Trophoblast cell (in vitro differentiated cells and primary cell): ENCODE results near the gene MME. TPM values are rescaled to one million over a fixed set of nuclear protein-coding genes. Genes with fewer than 3 reads are reported as not detected.

Source experiments
- DNase-seq, 2 donors: peaks; one replicate each; pipeline ENCODE4 v3.0.0-alpha.2; 2016
- H2AFZ ChIP-seq: 2 replicates; pipeline ENCODE4 v1.6.1; 2013; ENCODE audit warnings: low read length, moderate library complexity, mild to moderate bottlenecking; ENCODE audit not compliant: insufficient read depth, poor library complexity
- H2AK5ac ChIP-seq: 2 replicates; pipeline ENCODE4 v1.6.1; 2013; ENCODE audit warnings: mild to moderate bottlenecking, low read length
- H2BK120ac ChIP-seq: 2 replicates; pipeline ENCODE4 v1.6.1; 2013; ENCODE audit warnings: low read length, mild to moderate bottlenecking, moderate library complexity; ENCODE audit not compliant: insufficient read depth, poor library complexity
- H2BK12ac ChIP-seq: 2 replicates; pipeline ENCODE4 v1.6.1; 2013; ENCODE audit warnings: mild to moderate bottlenecking, low read length, moderate library complexity
- H2BK5ac ChIP-seq: 2 replicates; pipeline ENCODE4 v1.6.1; 2013; ENCODE audit warnings: low read length, low read depth, moderate library complexity, mild to moderate bottlenecking; ENCODE audit not compliant: poor library complexity
- H3K14ac ChIP-seq: 2 replicates; pipeline ENCODE4 v1.6.1; 2013; ENCODE audit warnings: mild to moderate bottlenecking, low read length
- H3K18ac ChIP-seq: 2 replicates; pipeline ENCODE4 v1.6.1; 2013; ENCODE audit warnings: mild to moderate bottlenecking, low read length
- H3K23ac ChIP-seq: 2 replicates; pipeline ENCODE4 v1.6.1; 2013; ENCODE audit warnings: low read length
- H3K27ac ChIP-seq: 2 replicates; pipeline ENCODE4 v1.5.1; 2013; ENCODE audit warnings: low read depth, mild to moderate bottlenecking, inconsistent platforms, low read length, moderate library complexity
- H3K27me3 ChIP-seq: 2 replicates; pipeline ENCODE4 v1.6.1; 2013; ENCODE audit warnings: inconsistent platforms, mild to moderate bottlenecking, low read length, moderate library complexity; ENCODE audit not compliant: insufficient read depth
- H3K36me3 ChIP-seq, 2 experiments: 1 replicate in 1 of 2; 2 replicates in 1 of 2; pipeline ENCODE4 v1.6.1; 2013; ENCODE audit warnings: low read length in 2 of 2, mild to moderate bottlenecking in 2 of 2, moderate library complexity in 1 of 2; ENCODE audit not compliant: insufficient read depth in 2 of 2, control insufficient read depth in 1 of 2
- H3K4ac ChIP-seq: 2 replicates; pipeline ENCODE4 v1.6.1; 2013; ENCODE audit warnings: low read depth, mild to moderate bottlenecking, low read length, moderate library complexity
- H3K4me1 ChIP-seq, 2 experiments: 1 replicate in 1 of 2; 2 replicates in 1 of 2; pipeline ENCODE4 v1.6.1; 2013; ENCODE audit warnings: low read length in 2 of 2, mild to moderate bottlenecking in 2 of 2, moderate library complexity in 1 of 2; ENCODE audit not compliant: insufficient read depth in 2 of 2, control insufficient read depth in 1 of 2
- H3K4me2 ChIP-seq: 2 replicates; pipeline ENCODE4 v1.6.1; 2013; ENCODE audit warnings: inconsistent platforms, mild to moderate bottlenecking, low read length, moderate library complexity
- H3K4me3 ChIP-seq: 2 replicates; pipeline ENCODE4 v1.5.1; 2013; ENCODE audit warnings: mild to moderate bottlenecking, low read depth, low read length, inconsistent platforms
- H3K79me1 ChIP-seq: one replicate; pipeline ENCODE4 v1.6.1; 2013; ENCODE audit warnings: low read length
- H3K79me2 ChIP-seq: 2 replicates; pipeline ENCODE4 v1.6.1; 2013; ENCODE audit warnings: low read length, mild to moderate bottlenecking; ENCODE audit not compliant: control insufficient read depth, insufficient read depth, poor library complexity
- H3K9ac ChIP-seq: 2 replicates; pipeline ENCODE4 v1.6.1; 2013; ENCODE audit warnings: mild to moderate bottlenecking, low read length
- H3K9me3 ChIP-seq: 2 replicates; pipeline ENCODE4 v1.6.1; 2013; ENCODE audit warnings: low read depth, mild to moderate bottlenecking, control low read depth, inconsistent platforms, low read length; ENCODE audit not compliant: insufficient read depth
- H4K12ac ChIP-seq: 2 replicates; pipeline ENCODE4 v1.6.1; 2013; ENCODE audit warnings: low read depth, mild to moderate bottlenecking, low read length, moderate library complexity
- H4K8ac ChIP-seq: 2 replicates; pipeline ENCODE4 v1.6.1; 2013; ENCODE audit warnings: low read depth, mild to moderate bottlenecking, low read length, moderate library complexity
- H4K91ac ChIP-seq: one replicate; pipeline ENCODE4 v1.6.1; 2013; ENCODE audit warnings: low read depth, mild to moderate bottlenecking, low read length, moderate library complexity
- WGBS: extraction: QIAGEN DNeasy Blood & Tissue Kit; methylation state at CpG from one replicate; pipeline ENCODE4 v1.1.7; 2013; ENCODE audit warnings: missing lambda C conversion rate; ENCODE audit not compliant: insufficient read length, insufficient coverage; ENCODE audit errors: extremely low coverage; 5-methylcytosine and 5-hydroxymethylcytosine counted together
- polyA plus RNA-seq: library from polyadenylated mRNA; stranded (reverse); fragments of 200-250 nt; gene quantifications from 2 replicates; pipeline ENCODE4 v1.2.3, GENCODE V29; 2013

Gene MME
- 50.0 and 50.8 TPM in 2 replicates for polyA plus RNA-seq

- H4K8ac ChIP-seq, result peak within 1 kb of the TSS; percentile 37
- no CpG with 5 or more reads among the region's 51 CpGs for WGBS
- no peak within 1 kb of the TSS for H2AK5ac ChIP-seq
- DNase-seq, result peak; percentile 35 to 68
- peak within 1 kb of the TSS; percentile 18 for H2BK12ac ChIP-seq
- peak within 1 kb of the TSS; percentile 86 for H2AFZ ChIP-seq
- peak within 1 kb of the TSS; percentile 17 for H3K9ac ChIP-seq
- peak within 1 kb of the TSS; percentile 8 for H3K18ac ChIP-seq
- no peak within 1 kb of the TSS for H3K23ac ChIP-seq
- no peak within 1 kb of the TSS for H3K4ac ChIP-seq
- H3K4me1 ChIP-seq, result peaks cover 2 to 5% of the 10 kb centered on the region in 2 experiments
- H3K14ac ChIP-seq, result no peak within 1 kb of the TSS
- H3K4me3 ChIP-seq, result peak within 1 kb of the TSS; percentile 76
- no peaks in the 10 kb centered on the region for H3K36me3 ChIP-seq
- H3K79me2 ChIP-seq, result peaks cover 2% of the 10 kb centered on the region
- no peak within 1 kb of the TSS for H3K27ac ChIP-seq
- peaks cover 7% of the 10 kb centered on the region for H3K79me1 ChIP-seq
- H3K9me3 ChIP-seq, result no peaks in the 10 kb centered on the region
- H3K27me3 ChIP-seq, result no peaks in the 10 kb centered on the region
- peak within 1 kb of the TSS; percentile 35 for H2BK120ac ChIP-seq
- H3K4me2 ChIP-seq, result peak within 1 kb of the TSS; percentile 86
- no peak within 1 kb of the TSS for H2BK5ac ChIP-seq
- H4K12ac ChIP-seq, result peak within 1 kb of the TSS; percentile 77
- peak within 1 kb of the TSS; percentile 77 for H4K91ac ChIP-seq
These were observed at the start of gene MME for GRCh38 chr3:155079746-155080487. TSS of gene MME (plus strand) at chr3:155080319. CDS start at chr3:155084168, 3,849 bp downstream.

- Histone ChIP-seq H2BK5ac (no peak overlapping the region), H4K91ac (no peak overlapping the region), H3K23ac (no peak overlapping the region), H3K4me1 (peaks cover 5 to 6% of the 10 kb centered on the region in 2 experiments), H3K4me2 (no peak overlapping the region), H4K12ac (no peak overlapping the region), H2BK120ac (no peak overlapping the region), H3K4ac (no peak overlapping the region), H2BK12ac (no peak overlapping the region), H3K9me3 (no peaks in the 10 kb centered on the region), H3K27ac (no peak overlapping the region), H2AK5ac (no peak overlapping the region), H3K4me3 (no peak overlapping the region), H3K79me2 (no peaks in the 10 kb centered on the region), H3K14ac (no peak overlapping the region), H3K9ac (no peak overlapping the region), H3K36me3 (no peaks in the 10 kb centered on the region), H2AFZ (no peak overlapping the region), H3K18ac (no peak overlapping the region), H3K27me3 (no peaks in the 10 kb centered on the region), H4K8ac (no peak overlapping the region), H3K79me1 (peaks cover 13% of the 10 kb centered on the region)
- DNase-seq, result peak in 1 of 2 donors; percentile 70
These were observed 48.9 kb upstream of the MME start for GRCh38 chr3:155031186-155031585.

GRCh38 chr3:155032918-155033317, 47.2 kb upstream of the MME start:
- peaks cover 8% of the 10 kb centered on the region for H3K79me1 ChIP-seq
- no peaks in the 10 kb centered on the region for H3K36me3 ChIP-seq
- H2BK120ac ChIP-seq, result no peak overlapping the region
- no peak overlapping the region for H2BK12ac ChIP-seq
- H2AFZ ChIP-seq, result no peak overlapping the region
- no peaks in the 10 kb centered on the region for H3K27me3 ChIP-seq
- no peak overlapping the region for H4K12ac ChIP-seq
- H2AK5ac ChIP-seq, result no peak overlapping the region
- no peak overlapping the region for H4K8ac ChIP-seq
- H3K9ac ChIP-seq, result no peak overlapping the region
- no peaks in the 10 kb centered on the region for H3K9me3 ChIP-seq
- no peak overlapping the region for H3K27ac ChIP-seq
- DNase-seq, result peak in 1 of 2 donors; percentile 25
- H3K4me2 ChIP-seq, result no peak overlapping the region
- H3K4ac ChIP-seq, result no peak overlapping the region
- no peak overlapping the region for H2BK5ac ChIP-seq
- H3K4me3 ChIP-seq, result no peak overlapping the region
- H3K14ac ChIP-seq, result no peak overlapping the region
- no peaks in the 10 kb centered on the region for H3K79me2 ChIP-seq
- H4K91ac ChIP-seq, result no peak overlapping the region
- H3K23ac ChIP-seq, result no peak overlapping the region
- peaks cover 2 to 6% of the 10 kb centered on the region in 2 experiments for H3K4me1 ChIP-seq
- no peak overlapping the region for H3K18ac ChIP-seq

- no peak overlapping the region for H3K9ac ChIP-seq
- H3K27me3 ChIP-seq, result no peaks in the 10 kb centered on the region
- H2AFZ ChIP-seq, result no peak overlapping the region
- H3K9me3 ChIP-seq, result no peaks in the 10 kb centered on the region
- H4K91ac ChIP-seq, result no peak overlapping the region
- no peak overlapping the region for H3K23ac ChIP-seq
- H3K79me1 ChIP-seq, result peaks cover 10% of the 10 kb centered on the region
- H3K4me2 ChIP-seq, result no peak overlapping the region
- no peak overlapping the region for H2BK120ac ChIP-seq
- no peaks in the 10 kb centered on the region for H3K79me2 ChIP-seq
- H3K14ac ChIP-seq, result no peak overlapping the region
- H2BK12ac ChIP-seq, result no peak overlapping the region
- H3K4me3 ChIP-seq, result no peak overlapping the region
- H4K12ac ChIP-seq, result no peak overlapping the region
- H3K36me3 ChIP-seq, result no peaks in the 10 kb centered on the region
- H3K18ac ChIP-seq, result no peak overlapping the region
- H2AK5ac ChIP-seq, result no peak overlapping the region
- WGBS, result no CpG with 5 or more reads among the region's 4 CpGs
- no peak overlapping the region for H3K4ac ChIP-seq
- H3K4me1 ChIP-seq, result peaks cover 2 to 6% of the 10 kb centered on the region in 2 experiments
- H2BK5ac ChIP-seq, result no peak overlapping the region
- DNase-seq, result no peak
- H4K8ac ChIP-seq, result no peak overlapping the region
- H3K27ac ChIP-seq, result no peak overlapping the region
These were observed 45.3 kb upstream of the MME start for GRCh38 chr3:155034786-155035185.
